ENCODE measurements around the gene DNAJC16. TPM values are rescaled to one million over a fixed set of nuclear protein-coding genes. Genes with fewer than 3 reads are reported as not detected.

DNAJC16 gene
- total RNA-seq, 2 experiments from 2014 or later, result 17.3 to 18.1 TPM

DNA sequence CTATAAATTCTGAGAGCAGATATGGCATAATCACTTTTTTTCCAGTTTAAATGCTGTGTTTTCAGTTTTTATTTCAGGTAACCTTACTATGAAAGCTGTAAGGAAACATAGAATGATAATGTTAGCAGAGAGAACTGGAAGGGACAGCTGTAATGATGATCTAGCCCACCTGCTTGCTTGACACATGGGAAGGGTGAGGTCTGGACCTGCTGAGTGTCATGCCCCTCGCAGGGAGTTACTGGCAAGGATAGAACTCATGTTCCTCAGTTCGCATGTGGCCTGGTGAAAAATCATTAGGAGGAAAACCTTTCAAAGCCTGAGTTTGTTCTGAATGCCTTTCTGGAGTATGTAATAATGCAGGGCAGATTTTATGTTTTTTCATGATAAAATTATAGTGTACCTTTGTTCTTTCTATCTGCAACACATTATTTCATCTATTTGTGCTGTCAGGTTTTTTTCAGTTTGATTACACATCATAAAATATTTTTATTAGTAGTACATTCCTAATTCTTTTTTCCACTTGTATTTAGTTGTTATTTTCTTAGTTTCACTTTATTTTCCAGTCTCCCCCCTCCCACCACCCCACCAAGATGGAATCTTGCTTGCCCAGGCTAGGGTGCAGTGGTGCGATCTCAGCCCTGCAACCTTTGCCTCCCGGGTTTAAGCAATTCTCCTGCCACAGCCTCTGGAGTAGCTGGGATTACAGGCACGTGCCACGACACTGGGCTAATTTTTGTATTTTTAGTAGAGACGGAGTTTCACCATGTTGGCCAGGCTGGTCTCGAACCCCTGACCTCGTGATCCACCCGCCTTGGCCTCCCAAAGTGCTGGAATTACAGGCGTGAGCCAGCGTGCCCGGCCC lies 98.6 kb downstream of the DNAJC16 start:
- Mint-ChIP-seq H3K4me3 (no peak overlapping the region), H3K27ac (no peak overlapping the region), H3K27me3 (no peaks in the 10 kb centered on the region), H3K4me1 (peaks cover 49% of the 10 kb centered on the region), H3K9me3 (no peaks in the 10 kb centered on the region), H3K36me3 (ENCODE audit: low read depth) (peaks cover 45% of the 10 kb centered on the region)
- DNase-seq, result no peak
- ChIA-PET CTCF (no interaction called here), POLR2A (no interaction called here)

Other genes with a start within 250 kb of the DNAJC16 start
- 10 to 100 TPM; 97.7 to 99.7 TPM for gene EFHD2, start 117.0 kb upstream of the DNAJC16 start, total RNA-seq
- gene CTRC, start 88.4 kb upstream of the DNAJC16 start, total RNA-seq, result under 1 TPM; 0.45 to 0.73 TPM
- gene CELA2A, start 70.1 kb upstream of the DNAJC16 start, total RNA-seq, result not detected
- gene CELA2B, start 50.7 kb upstream of the DNAJC16 start, total RNA-seq, result not detected
- gene CASP9, start 2.6 kb upstream of the DNAJC16 start, total RNA-seq, result 10 to 100 TPM; 21.5 to 22.4 TPM
- gene AGMAT, start 58.2 kb downstream of the DNAJC16 start, total RNA-seq, result 1 to 10 TPM; 7.9 to 8.4 TPM
- 10 to 100 TPM; 30.5 to 32.7 TPM for gene DDI2, start 90.6 kb downstream of the DNAJC16 start, total RNA-seq
- 10 to 100 TPM; 55.4 to 58.8 TPM for gene PLEKHM2, start 157.5 kb downstream of the DNAJC16 start, total RNA-seq
- 1 to 10 TPM; 1.4 to 1.9 TPM for gene SLC25A34, start 209.4 kb downstream of the DNAJC16 start, total RNA-seq
- not detected for gene TMEM82, start 215.7 kb downstream of the DNAJC16 start, total RNA-seq
- gene FBLIM1, start 231.9 kb downstream of the DNAJC16 start, total RNA-seq, result not detected